ENCODE measurements around the gene FAM107B. TPM values are rescaled to one million over a fixed set of nuclear protein-coding genes. Genes with fewer than 3 reads are reported as not detected.

The FAM107B gene
- total and polyA plus RNA-seq, 2 of the 8 experiments (the other 6 are each of a cell fraction or from before 2014, with no cell fraction given) = 7.5 to 28.1 TPM

- Histone ChIP-seq H4K8ac (ENCODE audit: extremely low read depth, insufficient read depth, low read length) (peak overlapping the region; percentile 1; the same call in 1 of the 2 replicates), H3K27me3 (replicated peaks in 1 of 4; ENCODE audit: control insufficient read depth in 3 of 4, extremely low read depth in 1 of 4, insufficient read depth in 3 of 4, low read length in 3 of 4) (no peaks in the 10 kb centered on the region), H3K79me1 (ENCODE audit: low read depth, low read length) (peaks cover 4% of the 10 kb centered on the region; the same call in 1 of the 2 replicates), H3K36me3 (ENCODE audit: control insufficient read depth in 2 of 4, insufficient read depth in 4 of 4, low read length in 3 of 4) (no peaks in the 10 kb centered on the region), H2BK5ac (ENCODE audit: low read depth, low read length) (no peak overlapping the region), H4K5ac (ENCODE audit: insufficient read length, low read depth, low read length) (no peak overlapping the region), H4K91ac (replicated peaks; ENCODE audit: insufficient read length, low read length) (no peak overlapping the region), H3K79me2 (ENCODE audit: control insufficient read depth in 1 of 2, insufficient read depth in 2 of 2, low read length in 2 of 2) (peaks cover 0 to 23% of the 10 kb centered on the region in 2 experiments; a peak in 3 of 4 replicates), H2AFZ (ENCODE audit: low read length) (no peak overlapping the region), H3K9me3 (ENCODE audit: insufficient read depth in 2 of 2, low read depth in 1 of 2, low read length in 1 of 2) (no peaks in the 10 kb centered on the region), H3K9ac (replicated peaks in 1 of 4; ENCODE audit: extremely low read depth in 1 of 4, low read depth in 3 of 4, low read length in 3 of 4) (no peak overlapping the region), H3K18ac (ENCODE audit: extremely low read depth, low read length) (no peak overlapping the region), H3K4me2 (ENCODE audit: insufficient read depth in 1 of 2, low read depth in 2 of 2, low read length in 2 of 2) (no peak overlapping the region), H3K56ac (replicated peaks; ENCODE audit: insufficient read length, low read depth, low read length) (no peak overlapping the region), H2BK20ac (ENCODE audit: low read length) (no peak overlapping the region), H3K4ac (replicated peaks; ENCODE audit: insufficient read length, low read depth, low read length) (no peak overlapping the region), H2AK5ac (ENCODE audit: low read depth, low read length) (no peak overlapping the region), H3K27ac (ENCODE audit: low read depth, low read length) (no peak overlapping the region), H3K23me2 (ENCODE audit: low read depth, low read length) (no peaks in the 10 kb centered on the region), H4K20me1 (replicated peaks in 1 of 2; ENCODE audit: control insufficient read depth in 1 of 2, insufficient read depth in 2 of 2, low read length in 2 of 2) (no peaks in the 10 kb centered on the region), H2BK120ac (replicated peaks; ENCODE audit: low read depth, low read length) (no peak overlapping the region), H3K14ac (ENCODE audit: insufficient read length) (no peak overlapping the region), H3K4me1 (replicated peaks in 1 of 4; ENCODE audit: control insufficient read depth in 3 of 4, insufficient read depth in 4 of 4, low read length in 3 of 4) (peaks cover 2 to 15% (median 5%) of the 10 kb centered on the region in 4 experiments; a peak in 6 of 7 replicates), H2BK15ac (ENCODE audit: low read length) (no peak overlapping the region), H3K23ac (ENCODE audit: insufficient read length) (no peak overlapping the region), H3K4me3 (ENCODE audit: extremely low read depth in 1 of 4, insufficient read depth in 2 of 4, low read depth in 3 of 4, low read length in 4 of 4) (no peak overlapping the region), H2BK12ac (ENCODE audit: low read depth, low read length) (no peak overlapping the region)
- DNase-seq (ENCODE audit: low read depth in 1 of 2, low spot score in 2 of 2) (no peak), FAIRE-seq (no peak)
- 92% methylated on average over 13 of the region's 13 CpGs; no CpG with 5 or more reads in 1 of the 2 experiments for WGBS, 2 experiments (ENCODE audit: extremely low coverage in 1 of 2, insufficient coverage in 1 of 2, insufficient read length in 1 of 2, insufficient replicate concordance in 2 of 2, low coverage in 1 of 2, low lambda C conversion rate in 2 of 2, missing lambda C conversion rate in 1 of 2)
- POLR2A ChIA-PET (ENCODE audit: partially characterized antibody) = interaction anchor here (0.7 kb wide), 2 partner anchors 14 to 322 kb away, joined by 3 read pairs; no protein-coding TSS in a partner anchor
- CTCF ChIA-PET (ENCODE audit: partially characterized antibody) = interaction anchor here (0.6 to 1.0 kb wide), 3 partner anchors 22 to 1430 kb away, joined by 3 read pairs; no protein-coding TSS in a partner anchor
- TF ChIP-seq GABPA (IDR thresholded peaks at IDR 0.05; ENCODE audit: borderline replicate concordance, insufficient read depth, low read length) (no peak), YY1 (IDR thresholded peaks at IDR 0.05; ENCODE audit: low read depth, low read length) (no peak), CREB1 (IDR thresholded peaks at IDR 0.05) (no peak), JUN (IDR thresholded peaks at IDR 0.05; ENCODE audit: low read depth, low read length) (no peak), SP2 (IDR thresholded peaks at IDR 0.05; ENCODE audit: low read length) (no peak), SIRT6 (IDR thresholded peaks at IDR 0.05; ENCODE audit: low read length) (no peak)
- TF ChIP-seq, protein P1, sequence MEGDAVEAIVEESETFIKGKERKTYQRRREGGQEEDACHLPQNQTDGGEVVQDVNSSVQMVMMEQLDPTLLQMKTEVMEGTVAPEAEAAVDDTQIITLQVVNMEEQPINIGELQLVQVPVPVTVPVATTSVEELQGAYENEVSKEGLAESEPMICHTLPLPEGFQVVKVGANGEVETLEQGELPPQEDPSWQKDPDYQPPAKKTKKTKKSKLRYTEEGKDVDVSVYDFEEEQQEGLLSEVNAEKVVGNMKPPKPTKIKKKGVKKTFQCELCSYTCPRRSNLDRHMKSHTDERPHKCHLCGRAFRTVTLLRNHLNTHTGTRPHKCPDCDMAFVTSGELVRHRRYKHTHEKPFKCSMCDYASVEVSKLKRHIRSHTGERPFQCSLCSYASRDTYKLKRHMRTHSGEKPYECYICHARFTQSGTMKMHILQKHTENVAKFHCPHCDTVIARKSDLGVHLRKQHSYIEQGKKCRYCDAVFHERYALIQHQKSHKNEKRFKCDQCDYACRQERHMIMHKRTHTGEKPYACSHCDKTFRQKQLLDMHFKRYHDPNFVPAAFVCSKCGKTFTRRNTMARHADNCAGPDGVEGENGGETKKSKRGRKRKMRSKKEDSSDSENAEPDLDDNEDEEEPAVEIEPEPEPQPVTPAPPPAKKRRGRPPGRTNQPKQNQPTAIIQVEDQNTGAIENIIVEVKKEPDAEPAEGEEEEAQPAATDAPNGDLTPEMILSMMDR (IDR thresholded peaks at IDR 0.05; ENCODE audit: control extremely low read depth in 1 of 3, insufficient read depth in 1 of 3, low read depth in 1 of 3, low read length in 3 of 3) = no peak
Observed at GRCh38 chr10:14580671-14581332, 193.9 kb downstream of the FAM107B start.

Measured in H1 (cell line).